Measurements from ENCODE around the gene STX8. TPM values are rescaled to one million over a fixed set of nuclear protein-coding genes. Genes with fewer than 3 reads are reported as not detected.
A peak's percentile ranks its signal among the peaks of the same experiment; 100 is the strongest.

STX8 gene
- total RNA-seq, 1 donor from 2014 or later = 54.8 TPM

- FAIRE-seq = no peak
These were observed 309.5 kb downstream of the STX8 start for GRCh38 chr17:9266031-9266680.

DNA sequence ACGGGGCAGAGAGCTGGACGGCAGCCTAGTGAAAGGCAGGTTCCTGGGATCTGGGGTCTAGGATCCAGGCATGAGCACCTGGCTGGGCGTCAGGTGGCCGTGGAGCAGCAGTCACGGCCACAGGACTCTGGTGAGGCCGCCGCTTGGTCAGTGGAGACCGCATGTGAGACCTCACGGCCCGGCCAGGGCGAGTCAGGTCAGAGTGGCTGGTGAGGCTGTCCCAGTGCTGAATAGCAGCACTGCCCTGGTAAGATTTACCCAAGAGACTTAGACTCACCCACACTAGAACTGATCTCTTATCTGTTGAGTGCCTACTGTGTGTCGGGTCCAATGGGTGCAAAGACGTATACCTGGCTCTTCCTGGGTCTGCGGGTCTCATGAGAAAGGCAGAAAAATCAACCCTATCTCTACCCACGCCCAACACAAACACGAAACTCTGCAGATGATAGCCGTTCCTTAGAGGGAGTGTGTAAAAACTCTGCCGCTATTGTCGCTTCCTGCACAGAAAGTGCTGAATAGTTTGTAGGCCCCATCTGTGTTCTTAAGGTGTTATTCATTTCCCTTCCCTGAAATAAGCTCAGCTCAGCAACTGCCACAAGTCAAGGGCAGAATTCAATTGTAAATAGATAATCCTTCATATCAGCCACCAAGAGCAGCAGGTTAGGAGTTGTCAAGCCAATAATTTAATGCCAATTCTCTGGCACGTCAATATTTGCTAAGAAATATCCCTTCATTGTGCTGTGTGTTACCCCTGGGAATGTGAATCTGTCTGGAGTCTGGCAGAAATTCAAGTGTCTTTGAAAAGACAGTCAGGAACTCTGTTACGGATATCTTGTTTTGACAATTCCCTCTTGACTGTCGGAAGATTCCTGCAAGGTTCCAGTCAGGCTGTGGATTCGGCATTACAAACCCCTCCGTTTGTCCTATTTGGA is 314.3 kb downstream of the STX8 start:
- Histone ChIP-seq H3K9me3 (ENCODE audit: insufficient read depth, low read depth, low read length) (no peaks in the 10 kb centered on the region), H2AFZ (ENCODE audit: low read depth, low read length) (no peak overlapping the region), H3K4me2 (ENCODE audit: low read length) (no peak overlapping the region), H3K27ac (ENCODE audit: low read depth, low read length) (no peak overlapping the region), H3K27me3 (ENCODE audit: insufficient read depth, low read length) (no peaks in the 10 kb centered on the region), H3K36me3 (ENCODE audit: insufficient read depth, low read length) (no peaks in the 10 kb centered on the region), H3K4me3 (ENCODE audit: insufficient read depth, low read depth, low read length) (no peak overlapping the region), H3K4me1 (ENCODE audit: insufficient read depth, low read length) (peaks cover 24% of the 10 kb centered on the region), H4K20me1 (ENCODE audit: insufficient read depth, low read length) (no peaks in the 10 kb centered on the region), H3K9ac (ENCODE audit: low read length) (no peak overlapping the region), H3K79me2 (ENCODE audit: insufficient read depth, low read length) (no peaks in the 10 kb centered on the region)
- Mint-ChIP-seq H3K27ac (ENCODE audit: unreplicated experiment) (no peak overlapping the region), H3K27me3 (ENCODE audit: low read depth, unreplicated experiment) (no peaks in the 10 kb centered on the region), H3K4me1 (ENCODE audit: low read depth, unreplicated experiment) (peaks cover 37% of the 10 kb centered on the region), H3K9me3 (ENCODE audit: unreplicated experiment) (no peaks in the 10 kb centered on the region), H3K36me3 (ENCODE audit: low read depth, unreplicated experiment) (peaks cover 2% of the 10 kb centered on the region), H3K4me3 (ENCODE audit: unreplicated experiment) (no peak overlapping the region)
- FAIRE-seq (no peak), DNase-seq (ENCODE audit: low read depth) (no peak)
- TF ChIP-seq EZH2 (IDR thresholded peaks at IDR 0.05; ENCODE audit: insufficient read depth, low read length) = no peak

More at GRCh38 chr17:9266031-9266680, 309.5 kb downstream of the STX8 start:
- no peaks in the 10 kb centered on the region for H3K27me3 ChIP-seq (ENCODE audit: insufficient read depth, low read length)
- peaks cover 4% of the 10 kb centered on the region for H3K36me3 Mint-ChIP-seq (ENCODE audit: low read depth, unreplicated experiment)
- H2AFZ ChIP-seq (ENCODE audit: low read depth, low read length) = no peak overlapping the region
- no peak overlapping the region for H3K4me3 Mint-ChIP-seq (ENCODE audit: unreplicated experiment)
- peak overlapping the region; percentile 41 for H3K4me2 ChIP-seq (ENCODE audit: low read length)
- peak; percentile 33 for DNase-seq (ENCODE audit: low read depth)
- H3K9me3 ChIP-seq (ENCODE audit: insufficient read depth, low read depth, low read length) = no peaks in the 10 kb centered on the region
- peaks cover 21% of the 10 kb centered on the region for H3K4me1 Mint-ChIP-seq (ENCODE audit: low read depth, unreplicated experiment)
- H4K20me1 ChIP-seq (ENCODE audit: insufficient read depth, low read length) = no peaks in the 10 kb centered on the region
- H3K27ac ChIP-seq (ENCODE audit: low read depth, low read length) = peak overlapping the region; percentile 6
- H3K27ac Mint-ChIP-seq (ENCODE audit: unreplicated experiment) = peak overlapping the region; percentile 81
- no peaks in the 10 kb centered on the region for H3K27me3 Mint-ChIP-seq (ENCODE audit: low read depth, unreplicated experiment)
- H3K4me1 ChIP-seq (ENCODE audit: insufficient read depth, low read length) = peaks cover 7% of the 10 kb centered on the region
- H3K9ac ChIP-seq (ENCODE audit: low read length) = no peak overlapping the region
- no peaks in the 10 kb centered on the region for H3K36me3 ChIP-seq (ENCODE audit: insufficient read depth, low read length)
- TF ChIP-seq, protein P1, sequence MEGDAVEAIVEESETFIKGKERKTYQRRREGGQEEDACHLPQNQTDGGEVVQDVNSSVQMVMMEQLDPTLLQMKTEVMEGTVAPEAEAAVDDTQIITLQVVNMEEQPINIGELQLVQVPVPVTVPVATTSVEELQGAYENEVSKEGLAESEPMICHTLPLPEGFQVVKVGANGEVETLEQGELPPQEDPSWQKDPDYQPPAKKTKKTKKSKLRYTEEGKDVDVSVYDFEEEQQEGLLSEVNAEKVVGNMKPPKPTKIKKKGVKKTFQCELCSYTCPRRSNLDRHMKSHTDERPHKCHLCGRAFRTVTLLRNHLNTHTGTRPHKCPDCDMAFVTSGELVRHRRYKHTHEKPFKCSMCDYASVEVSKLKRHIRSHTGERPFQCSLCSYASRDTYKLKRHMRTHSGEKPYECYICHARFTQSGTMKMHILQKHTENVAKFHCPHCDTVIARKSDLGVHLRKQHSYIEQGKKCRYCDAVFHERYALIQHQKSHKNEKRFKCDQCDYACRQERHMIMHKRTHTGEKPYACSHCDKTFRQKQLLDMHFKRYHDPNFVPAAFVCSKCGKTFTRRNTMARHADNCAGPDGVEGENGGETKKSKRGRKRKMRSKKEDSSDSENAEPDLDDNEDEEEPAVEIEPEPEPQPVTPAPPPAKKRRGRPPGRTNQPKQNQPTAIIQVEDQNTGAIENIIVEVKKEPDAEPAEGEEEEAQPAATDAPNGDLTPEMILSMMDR (IDR thresholded peaks at IDR 0.05; ENCODE audit: insufficient read depth, low read depth, low read length) = no peak
- no peaks in the 10 kb centered on the region for H3K9me3 Mint-ChIP-seq (ENCODE audit: unreplicated experiment)
- no peaks in the 10 kb centered on the region for H3K79me2 ChIP-seq (ENCODE audit: insufficient read depth, low read length)
- no peak overlapping the region for H3K4me3 ChIP-seq (ENCODE audit: insufficient read depth, low read depth, low read length)

- no peaks in the 10 kb centered on the region for H3K27me3 ChIP-seq (ENCODE audit: insufficient read depth, low read length)
- no peak overlapping the region for H3K9ac ChIP-seq (ENCODE audit: low read length)
- Mint-ChIP-seq H3K27me3 (ENCODE audit: low read depth, unreplicated experiment) (no peaks in the 10 kb centered on the region), H3K36me3 (ENCODE audit: low read depth, unreplicated experiment) (peaks cover 2% of the 10 kb centered on the region), H3K4me3 (ENCODE audit: unreplicated experiment) (no peak overlapping the region), H3K27ac (ENCODE audit: unreplicated experiment) (no peak overlapping the region), H3K9me3 (ENCODE audit: unreplicated experiment) (no peaks in the 10 kb centered on the region), H3K4me1 (ENCODE audit: low read depth, unreplicated experiment) (peaks cover 33% of the 10 kb centered on the region)
- H3K4me2 ChIP-seq (ENCODE audit: low read length) = no peak overlapping the region
- H3K79me2 ChIP-seq (ENCODE audit: insufficient read depth, low read length) = no peaks in the 10 kb centered on the region
- H4K20me1 ChIP-seq (ENCODE audit: insufficient read depth, low read length) = peaks cover 4% of the 10 kb centered on the region
- H3K4me1 ChIP-seq (ENCODE audit: insufficient read depth, low read length) = peaks cover 19% of the 10 kb centered on the region
- no peak overlapping the region for H3K27ac ChIP-seq (ENCODE audit: low read depth, low read length)
- peak; percentile 47 for DNase-seq (ENCODE audit: low read depth)
- no peaks in the 10 kb centered on the region for H3K9me3 ChIP-seq (ENCODE audit: insufficient read depth, low read depth, low read length)
- no peak overlapping the region for H2AFZ ChIP-seq (ENCODE audit: low read depth, low read length)
- no peak overlapping the region for H3K4me3 ChIP-seq (ENCODE audit: insufficient read depth, low read depth, low read length)
- FAIRE-seq = no peak
- H3K36me3 ChIP-seq (ENCODE audit: insufficient read depth, low read length) = no peaks in the 10 kb centered on the region
- TF ChIP-seq, protein P1 (IDR thresholded peaks at IDR 0.05; ENCODE audit: insufficient read depth, low read depth, low read length) = no peak
- TF ChIP-seq EZH2 (IDR thresholded peaks at IDR 0.05; ENCODE audit: insufficient read depth, low read length) = no peak
These were observed 316.2 kb downstream of the STX8 start for GRCh38 chr17:9259419-9259818.

Data from astrocyte (in vitro differentiated cells and primary cell).